ENCODE results near the gene ZC3H7B. TPM values are rescaled to one million over a fixed set of nuclear protein-coding genes. Genes with fewer than 3 reads are reported as not detected.

ZC3H7B gene
- total RNA-seq, 2 donors from 2014 or later: 56.7 to 79.1 TPM

- DNase-seq (ENCODE audit: low spot score): no peak
- intact Hi-C loops (cut with DNase I): loop anchor here (10.0 kb wide), 1 partner anchor 219 kb away; no protein-coding TSS in a partner anchor
- WGBS: 80% methylated on average over 4 of the region's 4 CpGs
- Histone ChIP-seq H3K9me3 (no peaks in the 10 kb centered on the region), H3K4me1 (replicated peaks) (peaks cover 5% of the 10 kb centered on the region), H3K27me3 (replicated peaks; ENCODE audit: insufficient read depth) (no peaks in the 10 kb centered on the region), H3K27ac (no peak overlapping the region), H3K4me3 (no peak overlapping the region), H3K36me3 (no peaks in the 10 kb centered on the region)
- TF ChIP-seq POLR2AphosphoS5 (IDR thresholded peaks at IDR 0.05) (no peak), POLR2A (IDR thresholded peaks at IDR 0.05) (no peak), CTCF (IDR thresholded peaks at IDR 0.05) (no peak)
These were observed 4.3 kb downstream of the ZC3H7B start for GRCh38 chr22:41305646-41306045.

GRCh38 chr22:41308054-41308453 lies 6.7 kb downstream of the ZC3H7B start:
- intact Hi-C loops (cut with DNase I): loop anchor here (10.0 kb wide), 1 partner anchor 217 kb away; no protein-coding TSS in a partner anchor
- Histone ChIP-seq H3K27ac (no peak overlapping the region), H3K36me3 (no peaks in the 10 kb centered on the region), H3K4me3 (no peak overlapping the region), H3K27me3 (replicated peaks; ENCODE audit: insufficient read depth) (no peaks in the 10 kb centered on the region), H3K9me3 (no peaks in the 10 kb centered on the region), H3K4me1 (replicated peaks) (no peaks in the 10 kb centered on the region)
- 50% methylated on average over 3 of the region's 3 CpGs for WGBS
- TF ChIP-seq CTCF (IDR thresholded peaks at IDR 0.05): no peak
- no peak for TF ChIP-seq POLR2AphosphoS5 (IDR thresholded peaks at IDR 0.05)
- no peak for TF ChIP-seq POLR2A (IDR thresholded peaks at IDR 0.05)
- DNase-seq (ENCODE audit: low spot score): no peak

DNA sequence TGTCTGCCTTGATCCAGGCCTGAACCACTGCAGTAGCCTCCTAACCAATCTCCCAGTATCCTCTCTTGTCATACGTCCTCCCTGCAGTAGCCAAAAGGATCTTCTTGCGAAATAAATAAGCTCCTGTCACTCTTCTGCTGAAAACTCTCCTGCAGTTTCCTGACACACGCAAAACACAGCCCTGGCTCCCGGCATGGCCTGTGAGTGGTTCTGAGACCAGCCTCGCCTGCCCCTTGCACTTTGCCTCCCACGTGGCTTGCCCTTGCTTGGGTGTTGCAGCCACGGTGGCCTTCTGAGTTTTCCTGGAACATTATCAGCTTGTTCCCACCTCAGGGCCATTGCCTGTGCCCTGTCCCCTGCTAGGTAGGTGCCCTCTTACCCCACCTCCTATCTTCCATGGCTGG lies 7.2 kb downstream of the ZC3H7B start:
- no peak overlapping the region for H3K27ac ChIP-seq
- no peaks in the 10 kb centered on the region for H3K4me1 ChIP-seq (replicated peaks)
- no peak overlapping the region for H3K4me3 ChIP-seq
- H3K27me3 ChIP-seq (replicated peaks; ENCODE audit: insufficient read depth): no peaks in the 10 kb centered on the region
- no peaks in the 10 kb centered on the region for H3K9me3 ChIP-seq
- DNase-seq (ENCODE audit: low spot score): no peak
- intact Hi-C loops (cut with DNase I): loop anchor here (10.0 kb wide), 1 partner anchor 216 kb away; no protein-coding TSS in a partner anchor
- 79% methylated on average over 7 of the region's 7 CpGs for WGBS
- TF ChIP-seq POLR2AphosphoS5 (IDR thresholded peaks at IDR 0.05): no peak
- no peak for TF ChIP-seq CTCF (IDR thresholded peaks at IDR 0.05)
- TF ChIP-seq POLR2A (IDR thresholded peaks at IDR 0.05): no peak
- no peaks in the 10 kb centered on the region for H3K36me3 ChIP-seq

DNA sequence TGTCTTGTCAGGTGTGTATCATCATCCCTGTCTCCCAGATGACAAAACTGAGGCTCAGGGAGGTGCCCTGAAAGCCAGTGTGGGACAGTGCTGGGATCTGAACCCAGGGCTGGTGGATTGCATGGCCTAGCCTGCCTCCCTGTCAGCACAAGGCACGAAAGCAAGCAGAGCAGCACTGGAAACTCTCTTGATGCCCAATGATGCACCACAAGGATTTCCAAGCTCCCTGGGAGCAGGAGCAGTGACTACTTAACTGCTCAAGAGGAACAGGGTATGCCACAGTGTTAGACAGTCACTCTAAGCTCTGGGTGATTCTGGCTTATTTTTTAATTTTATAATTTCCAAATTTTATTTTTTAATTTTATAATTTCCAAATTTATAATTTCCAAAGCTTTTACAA lies 9.0 kb downstream of the ZC3H7B start:
- no peak overlapping the region for H3K4me3 ChIP-seq
- H3K9me3 ChIP-seq: no peaks in the 10 kb centered on the region
- intact Hi-C loops (cut with DNase I): no loop called here
- 84% methylated on average over 1 of the region's 1 CpG for WGBS
- H3K36me3 ChIP-seq: no peaks in the 10 kb centered on the region
- H3K27me3 ChIP-seq (replicated peaks; ENCODE audit: insufficient read depth): no peaks in the 10 kb centered on the region
- DNase-seq (ENCODE audit: low spot score): no peak
- H3K27ac ChIP-seq: no peak overlapping the region
- H3K4me1 ChIP-seq (replicated peaks): no peaks in the 10 kb centered on the region
- TF ChIP-seq POLR2AphosphoS5 (IDR thresholded peaks at IDR 0.05) (no peak), CTCF (IDR thresholded peaks at IDR 0.05) (no peak), POLR2A (IDR thresholded peaks at IDR 0.05) (no peak)

GRCh38 chr22:41311487-41311886 lies 10.2 kb downstream of the ZC3H7B start:
- Histone ChIP-seq H3K4me3 (no peak overlapping the region), H3K36me3 (no peaks in the 10 kb centered on the region), H3K9me3 (no peaks in the 10 kb centered on the region), H3K27me3 (replicated peaks; ENCODE audit: insufficient read depth) (no peaks in the 10 kb centered on the region), H3K27ac (no peak overlapping the region), H3K4me1 (replicated peaks) (no peaks in the 10 kb centered on the region)
- 88% methylated on average over 5 of the region's 5 CpGs for WGBS
- intact Hi-C loops (cut with DNase I): no loop called here
- no peak for TF ChIP-seq POLR2AphosphoS5 (IDR thresholded peaks at IDR 0.05)
- TF ChIP-seq POLR2A (IDR thresholded peaks at IDR 0.05): no peak
- TF ChIP-seq CTCF (IDR thresholded peaks at IDR 0.05): no peak
- DNase-seq (ENCODE audit: low spot score): no peak

All from prostate gland (tissue), 2 donors.